Medulla oblongata (tissue), 1 donor: Measurements from ENCODE around the gene SMIM15.
"Not testable (repeated sequence)": the region's sequence is repeated elsewhere in the genome, so short reads cannot be mapped to it uniquely, and the experiment has no call there.

ENCODE experiments used
- DNase-seq: peaks from one replicate; pipeline ENCODE4 v3.0.0-alpha.2; 2015; ENCODE audit errors: extremely low spot score

SMIM15 gene

GRCh38 chr5:61162010-61162831 is at the start of gene SMIM15:
SMIM15 (minus strand) TSS chr5:61162468; CDS start chr5:61160171, 2,297 bp downstream.
- peak; percentile 92 for DNase-seq

- no peak for DNase-seq
These were observed 45.6 kb upstream of the SMIM15 start for GRCh38 chr5:61207884-61208283.

GRCh38 chr5:61205013-61205412 is 42.7 kb upstream of the SMIM15 start:
- no peak for DNase-seq

GRCh38 chr5:61202213-61202612 is 39.9 kb upstream of the SMIM15 start:
- no peak for DNase-seq

GRCh38 chr5:61200582-61201155 is 38.4 kb upstream of the SMIM15 start:
- DNase-seq = no peak

GRCh38 chr5:61198606-61199005 is 36.3 kb upstream of the SMIM15 start:
- DNase-seq = no peak

- DNase-seq = not testable (repeated sequence)
These were observed 25.6 kb upstream of the SMIM15 start for GRCh38 chr5:61187826-61188225.

GRCh38 chr5:61187352-61187751 is 25.1 kb upstream of the SMIM15 start:
- DNase-seq = not testable (repeated sequence)

GRCh38 chr5:61186634-61187033 is 24.4 kb upstream of the SMIM15 start:
- DNase-seq = no peak

GRCh38 chr5:61184708-61185107 is 22.4 kb upstream of the SMIM15 start:
- no peak for DNase-seq

- no peak for DNase-seq
These were observed 21.3 kb upstream of the SMIM15 start for GRCh38 chr5:61183538-61183937.

- no peak for DNase-seq
These were observed 20.2 kb upstream of the SMIM15 start for GRCh38 chr5:61182449-61182848.

- DNase-seq = no peak
These were observed 18.6 kb upstream of the SMIM15 start for GRCh38 chr5:61180886-61181285.

GRCh38 chr5:61178702-61179101 is 16.4 kb upstream of the SMIM15 start:
- no peak for DNase-seq

GRCh38 chr5:61177716-61178115 is 15.4 kb upstream of the SMIM15 start:
- peak; percentile 45 for DNase-seq

GRCh38 chr5:61177070-61177469 is 14.8 kb upstream of the SMIM15 start:
- DNase-seq = no peak

GRCh38 chr5:61176631-61177030 is 14.4 kb upstream of the SMIM15 start:
- no peak for DNase-seq

GRCh38 chr5:61171479-61171878 is 9.2 kb upstream of the SMIM15 start:
- no peak for DNase-seq

- DNase-seq = no peak
These were observed 6.7 kb upstream of the SMIM15 start for GRCh38 chr5:61168951-61169350.

GRCh38 chr5:61167382-61167781 is 5.1 kb upstream of the SMIM15 start:
- DNase-seq = peak; percentile 66

GRCh38 chr5:61163905-61164304 is 1.6 kb upstream of the SMIM15 start:
- no peak for DNase-seq

GRCh38 chr5:61162832-61163567 is 732 bp upstream of the SMIM15 start:
- DNase-seq = peak; percentile 38

GRCh38 chr5:61160497-61160896 is 1.8 kb downstream of the SMIM15 start:
- no peak for DNase-seq
